ENCODE measurements around the gene ZNF148.

DNA sequence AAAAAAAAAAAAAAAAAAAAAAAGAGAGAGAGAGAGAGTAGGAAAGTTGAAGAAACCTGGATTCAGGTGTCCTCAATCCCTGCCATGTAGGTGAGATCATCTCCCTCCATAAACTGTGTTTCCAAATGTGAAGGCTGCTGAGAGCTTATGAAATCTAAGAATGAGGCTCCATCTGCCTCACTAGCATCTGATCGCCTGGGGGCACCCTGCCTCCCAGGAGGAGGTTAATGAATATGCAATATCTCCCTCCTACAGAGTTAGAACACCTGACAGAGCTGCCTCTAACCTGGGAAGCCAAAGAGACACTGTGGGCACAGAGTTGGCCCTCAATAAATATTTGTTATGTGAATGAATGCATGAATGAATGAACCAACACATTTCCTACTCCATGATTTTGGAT, 23.8 kb upstream of the ZNF148 start:
- TF ChIP-seq EZH2 (IDR thresholded peaks at IDR 0.05; ENCODE audit: borderline replicate concordance, low read depth, low read length, poor library complexity, severe bottlenecking) = no peak
- TF ChIP-seq, protein P1, sequence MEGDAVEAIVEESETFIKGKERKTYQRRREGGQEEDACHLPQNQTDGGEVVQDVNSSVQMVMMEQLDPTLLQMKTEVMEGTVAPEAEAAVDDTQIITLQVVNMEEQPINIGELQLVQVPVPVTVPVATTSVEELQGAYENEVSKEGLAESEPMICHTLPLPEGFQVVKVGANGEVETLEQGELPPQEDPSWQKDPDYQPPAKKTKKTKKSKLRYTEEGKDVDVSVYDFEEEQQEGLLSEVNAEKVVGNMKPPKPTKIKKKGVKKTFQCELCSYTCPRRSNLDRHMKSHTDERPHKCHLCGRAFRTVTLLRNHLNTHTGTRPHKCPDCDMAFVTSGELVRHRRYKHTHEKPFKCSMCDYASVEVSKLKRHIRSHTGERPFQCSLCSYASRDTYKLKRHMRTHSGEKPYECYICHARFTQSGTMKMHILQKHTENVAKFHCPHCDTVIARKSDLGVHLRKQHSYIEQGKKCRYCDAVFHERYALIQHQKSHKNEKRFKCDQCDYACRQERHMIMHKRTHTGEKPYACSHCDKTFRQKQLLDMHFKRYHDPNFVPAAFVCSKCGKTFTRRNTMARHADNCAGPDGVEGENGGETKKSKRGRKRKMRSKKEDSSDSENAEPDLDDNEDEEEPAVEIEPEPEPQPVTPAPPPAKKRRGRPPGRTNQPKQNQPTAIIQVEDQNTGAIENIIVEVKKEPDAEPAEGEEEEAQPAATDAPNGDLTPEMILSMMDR (conservative IDR thresholded peaks at IDR 0.05; ENCODE audit: low read depth, low read length) = no peak
